Activated CD8-positive, alpha-beta memory T cell treated with anti-CD3 and anti-CD28 coated beads, Interleukin-2, amount 50 U/mL, for 24 hours (primary cell): ENCODE data around the gene DDX41.

Experiments
- DNase-seq: peaks from one replicate; pipeline ENCODE4 v3.0.0-alpha.2; 2020; ENCODE audit errors: extremely low read depth

The DDX41 gene

DNA sequence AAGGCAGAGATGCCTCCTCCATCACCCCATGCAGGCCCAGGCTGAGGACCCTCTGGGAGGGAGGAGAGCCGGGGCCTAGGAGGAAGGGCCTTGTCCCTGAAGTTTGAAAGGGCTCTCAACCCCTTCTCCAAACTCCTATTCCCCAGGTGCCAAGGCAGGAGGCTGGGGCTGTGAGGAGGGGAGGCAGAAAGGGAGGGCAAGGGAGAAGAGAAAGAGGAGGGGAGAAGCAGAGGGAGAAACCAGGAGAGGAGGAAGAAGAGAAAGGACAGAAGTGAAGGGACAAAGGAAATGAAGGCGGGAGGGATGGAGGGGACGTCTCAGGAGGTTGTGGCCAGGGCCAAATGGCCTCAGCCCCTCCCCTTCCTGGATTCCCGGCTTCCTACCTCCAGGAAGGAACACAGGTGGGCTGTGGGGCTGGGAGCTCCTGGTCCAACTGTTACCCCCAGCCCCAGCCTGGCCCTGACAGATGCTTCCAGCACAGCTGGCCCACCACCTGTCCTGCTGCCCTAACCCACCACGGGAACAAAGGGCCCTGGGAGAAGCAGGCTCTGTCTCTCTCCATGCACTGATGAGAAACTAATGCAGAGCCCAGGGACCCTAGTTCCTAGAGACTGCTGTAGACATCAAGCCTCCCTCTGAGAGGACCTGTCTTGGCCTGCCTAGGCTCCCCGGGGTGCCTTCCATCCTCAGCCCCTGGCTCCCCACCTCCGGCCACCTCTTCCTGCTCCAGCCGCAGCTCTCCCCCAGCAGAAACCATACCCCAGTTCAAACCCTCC lies 46.8 kb downstream of the DDX41 start:
- no peak for DNase-seq

DNA sequence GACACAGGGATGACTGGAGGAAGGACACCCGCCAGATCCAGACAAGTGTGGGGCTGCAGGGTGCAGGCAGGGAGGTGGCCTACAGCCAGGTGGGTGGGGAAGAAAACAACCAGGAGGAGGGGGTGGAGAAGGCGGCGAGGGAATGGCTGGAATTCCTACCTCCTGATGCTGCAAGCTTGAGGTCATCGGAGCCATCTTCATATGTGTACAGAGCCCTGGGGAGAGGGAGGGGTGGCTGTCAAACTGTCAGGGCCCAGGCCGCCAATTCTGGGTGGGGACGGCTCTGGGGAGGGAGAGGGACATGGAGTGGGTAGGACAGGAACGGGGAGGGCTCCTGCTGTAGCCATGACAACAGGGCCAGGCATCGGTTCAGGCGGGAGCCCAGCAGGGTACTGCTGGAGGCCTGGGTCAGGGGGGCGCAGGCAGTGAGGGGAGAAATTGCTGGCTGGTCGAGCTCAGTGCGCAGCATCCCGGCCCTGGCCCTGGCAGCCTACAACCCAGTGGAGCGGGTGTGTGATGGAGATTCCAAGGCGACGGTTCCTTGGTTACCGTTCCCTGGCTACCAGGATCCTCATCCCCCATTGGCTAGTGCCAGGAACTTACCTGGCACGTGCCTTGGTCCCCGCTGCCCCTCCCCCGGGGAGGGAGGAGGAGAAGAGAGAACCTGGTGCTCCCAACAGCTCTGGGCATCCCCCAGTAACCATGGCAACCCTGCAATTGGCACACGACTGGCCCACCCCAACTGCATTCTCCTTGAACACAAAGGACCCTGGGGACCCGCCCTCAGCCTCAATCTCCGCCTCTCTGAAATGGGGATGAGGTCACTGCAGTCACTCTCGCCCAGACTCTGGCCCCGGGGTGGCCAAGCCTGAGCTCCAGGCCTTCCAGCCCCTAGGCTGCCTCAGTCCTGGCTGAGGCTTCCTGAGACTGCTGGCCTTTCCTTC lies 47.8 kb downstream of the DDX41 start:
- DNase-seq: no peak

DNA sequence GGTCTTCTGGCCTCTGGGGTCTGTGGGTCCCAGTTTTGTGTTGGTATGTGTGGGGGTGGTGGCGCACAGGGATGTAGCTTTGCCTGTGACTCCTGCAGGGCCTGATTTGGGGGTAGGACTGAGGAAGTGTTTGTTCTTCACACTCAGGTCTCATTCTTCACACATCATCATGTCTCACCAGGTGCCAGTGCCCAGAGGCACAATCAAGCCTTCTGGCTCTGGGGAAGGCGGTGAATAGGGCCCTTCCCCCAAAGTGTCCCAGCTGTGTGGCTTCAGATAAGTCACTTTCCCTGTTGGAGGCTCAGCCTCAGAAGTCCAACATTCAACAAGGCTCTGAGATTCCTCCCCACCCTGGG lies 48.5 kb downstream of the DDX41 start:
- DNase-seq: no peak

DNA sequence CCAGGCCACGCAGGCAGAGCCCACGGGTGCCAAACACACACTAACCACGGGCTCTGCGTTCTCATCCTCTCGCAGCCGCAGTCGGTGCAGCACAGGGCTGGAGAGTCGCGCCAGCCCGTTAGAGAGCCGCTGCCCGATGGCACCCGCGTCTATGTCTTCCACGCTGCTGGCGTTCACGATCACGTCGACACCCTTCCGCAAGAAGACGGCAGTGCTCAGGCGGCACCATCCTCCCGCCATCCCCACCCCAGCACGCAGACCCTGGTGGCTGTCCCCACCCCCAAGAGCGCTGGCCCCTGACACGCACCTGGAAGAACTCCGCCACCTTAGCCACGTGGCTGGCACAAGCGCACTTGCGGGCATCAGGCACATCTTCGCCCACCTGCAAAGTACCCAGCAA lies 49.3 kb downstream of the DDX41 start:
- DNase-seq: no peak

DNA sequence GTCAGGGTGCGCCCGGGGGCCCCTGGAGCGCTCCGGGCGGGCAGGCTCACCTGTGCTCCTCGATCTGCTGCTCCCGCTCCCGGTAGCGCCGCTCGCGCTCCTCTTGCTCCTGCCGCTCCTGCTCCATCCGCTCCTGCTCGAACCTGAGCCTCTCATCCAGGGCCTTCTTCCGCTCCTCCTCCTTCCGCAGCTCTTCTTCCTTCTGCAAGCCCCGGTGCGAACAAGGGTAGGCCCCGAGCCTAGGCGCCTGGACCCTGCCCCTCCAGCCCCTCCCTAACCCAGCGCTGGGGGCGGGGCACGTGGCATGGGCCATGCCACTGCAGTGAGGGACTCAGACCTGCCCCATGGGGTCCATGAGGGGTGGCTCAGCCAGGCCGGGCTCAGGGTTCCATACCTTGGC lies 49.9 kb downstream of the DDX41 start:
- DNase-seq: no peak

DNA sequence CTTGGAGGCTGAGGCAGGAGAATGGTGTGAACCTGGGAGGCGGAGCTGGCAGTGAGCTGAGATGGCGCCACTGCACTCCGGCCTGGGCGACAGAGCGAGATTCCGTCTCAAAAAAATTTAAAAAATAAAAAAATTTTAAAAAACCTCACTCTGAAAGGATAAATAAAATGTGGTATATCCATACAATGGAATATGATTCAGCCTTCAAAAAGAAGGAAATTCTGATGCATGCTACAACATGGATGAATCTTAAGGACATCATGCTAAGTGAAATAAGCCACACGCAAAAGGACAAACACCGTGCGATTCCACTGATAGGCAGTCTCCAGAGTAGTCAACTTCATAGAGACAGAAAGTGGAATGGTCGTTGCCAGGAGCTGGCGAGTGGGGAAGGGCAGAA lies 51.7 kb downstream of the DDX41 start:
- DNase-seq: no peak

DNA sequence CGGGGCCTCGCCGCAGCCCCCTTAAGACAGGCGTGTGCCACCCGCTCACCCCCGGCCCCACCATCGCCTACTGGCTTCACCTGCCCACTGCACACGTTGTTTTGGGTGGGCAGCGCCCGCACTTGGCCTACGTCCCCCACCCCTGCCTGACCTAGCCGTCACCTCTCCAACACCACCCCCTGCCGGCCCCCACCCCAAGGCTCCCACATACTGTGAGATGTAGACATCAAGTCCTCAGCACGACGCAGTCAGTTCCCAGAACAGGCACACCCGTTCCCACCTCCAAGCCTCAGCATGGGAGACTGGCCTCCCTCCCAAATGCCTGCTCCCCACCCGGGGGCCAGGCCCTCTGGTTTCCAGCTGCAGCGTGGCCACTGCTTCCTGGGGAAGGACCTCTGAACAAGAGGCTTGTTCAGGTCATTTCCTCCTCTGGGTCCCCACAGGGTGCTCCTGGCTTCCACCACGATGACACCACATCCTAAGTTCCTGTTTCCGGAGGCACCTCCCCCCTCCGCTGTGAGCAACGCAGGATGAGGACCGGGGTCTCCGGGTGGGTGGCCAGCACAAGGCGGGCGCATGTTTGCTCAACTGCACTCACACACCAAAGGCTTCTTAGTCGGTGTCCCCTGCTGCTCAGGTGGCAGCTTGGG lies 54.6 kb downstream of the DDX41 start:
- no peak for DNase-seq
